Neural cell (in vitro differentiated cells): ENCODE data around the gene CADM1. TPM values are rescaled to one million over a fixed set of nuclear protein-coding genes. Genes with fewer than 3 reads are reported as not detected.
A peak's percentile ranks its signal among the peaks of the same experiment; 100 is the strongest.

ENCODE experiments used
- H2AFZ ChIP-seq: fragments of 200-600, 300-800 bp; sonication (generic), shearing (Covaris generic); 2 replicates; pipeline ENCODE4 v1.6.0; 2014; ENCODE audit warnings: low read depth, mild to moderate bottlenecking, antibody characterized with exemption, low read length, moderate library complexity
- H3F3A ChIP-seq: fragments of 200-600 bp; shearing (Covaris generic); 2 replicates; pipeline ENCODE4 v1.6.1; 2016; ENCODE audit warnings: mild to moderate bottlenecking, moderate library complexity, mixed read lengths, antibody characterized with exemption, low read length; ENCODE audit not compliant: insufficient read depth, poor library complexity, severe bottlenecking
- H3K27ac ChIP-seq: fragments of 200-600, 300-800 bp; sonication (generic), shearing (Covaris generic); 2 replicates; pipeline ENCODE4 v1.5.1; 2014; ENCODE audit warnings: mild to moderate bottlenecking, low read length, moderate library complexity
- H3K27me3 ChIP-seq: fragments of 300-800, 200-600 bp; sonication (generic), shearing (Covaris generic); 2 replicates; pipeline ENCODE4 v1.6.0; 2014; ENCODE audit warnings: mild to moderate bottlenecking, low read depth, low read length, moderate library complexity; ENCODE audit not compliant: insufficient read depth
- H3K36me3 ChIP-seq: fragments of 300-800, 200-600 bp; sonication (generic), shearing (Covaris generic); 2 replicates; pipeline ENCODE4 v1.5.1; 2014; ENCODE audit warnings: mild to moderate bottlenecking, antibody characterized with exemption, low read length, moderate library complexity; ENCODE audit not compliant: insufficient read depth
- H3K4me2 ChIP-seq: fragments of 300-800, 200-600 bp; sonication (generic), shearing (Covaris generic); 2 replicates; pipeline ENCODE4 v1.6.0; 2014; ENCODE audit warnings: mild to moderate bottlenecking, low read length
- H3K4me3 ChIP-seq: fragments of 300-800, 200-600 bp; sonication (generic), shearing (Covaris generic); 2 replicates; pipeline ENCODE4 v1.5.1; 2014; ENCODE audit warnings: mild to moderate bottlenecking, low read length, moderate library complexity
- H3K79me2 ChIP-seq: fragments of 200-600 bp; shearing (Covaris generic); replicated peaks from 2 replicates; pipeline ENCODE4 v1.6.0; 2014; ENCODE audit warnings: mild to moderate bottlenecking, low read length, moderate library complexity; ENCODE audit not compliant: insufficient read depth
- H3K9ac ChIP-seq: fragments of 300-800, 200-600 bp; sonication (generic), shearing (Covaris generic); 2 replicates; pipeline ENCODE4 v1.6.1; 2016; ENCODE audit warnings: mild to moderate bottlenecking, low read length, mixed read lengths
- H3K9me2 ChIP-seq: fragments of 200-600 bp; shearing (Covaris generic); 2 replicates; pipeline ENCODE4 v1.6.1; 2016; ENCODE audit warnings: mild to moderate bottlenecking, low read length, mixed read lengths; ENCODE audit not compliant: insufficient read depth
- H3K9me3 ChIP-seq: fragments of 200-600, 300-800 bp; sonication (generic), shearing (Covaris generic); 2 replicates; pipeline ENCODE4 v1.6.1; 2016; ENCODE audit warnings: mild to moderate bottlenecking, mixed run types, low read length, moderate library complexity, mixed read lengths
- H4K20me1 ChIP-seq: fragments of 200-600 bp; shearing (Covaris generic); 2 replicates; pipeline ENCODE4 v1.6.1; 2016; ENCODE audit warnings: mild to moderate bottlenecking, mixed run types; ENCODE audit not compliant: insufficient read depth
- CTCF ChIP-seq: fragments of 450-650 bp; IDR thresholded peaks from 2 replicates; pipeline ENCODE4 v1.5.1; 2014; ENCODE audit warnings: antibody characterized with exemption, mild to moderate bottlenecking, moderate library complexity; ENCODE audit not compliant: poor library complexity, severe bottlenecking
- EP300 ChIP-seq: fragments of 450-650 bp; conservative IDR thresholded peaks from 2 replicates; pipeline ENCODE4 v1.6.1; 2014; ENCODE audit warnings: antibody characterized with exemption, mild to moderate bottlenecking, moderate library complexity; ENCODE audit not compliant: poor library complexity, severe bottlenecking
- EZH2 ChIP-seq: fragments of 200-600, 300-800 bp; shearing (Covaris generic), sonication (generic); IDR thresholded peaks from 2 replicates; pipeline ENCODE4 v1.6.1; 2014; ENCODE audit warnings: antibody characterized with exemption, low read length, borderline replicate concordance, mild to moderate bottlenecking; ENCODE audit not compliant: insufficient read depth, poor library complexity, severe bottlenecking
- MXI1 ChIP-seq: fragments of 450-650 bp; conservative IDR thresholded peaks from 2 replicates; pipeline ENCODE4 v1.6.1; 2014; ENCODE audit warnings: antibody characterized with exemption, mild to moderate bottlenecking; ENCODE audit not compliant: poor library complexity, severe bottlenecking
- POLR2AphosphoS5 ChIP-seq: IDR thresholded peaks from 2 replicates; pipeline ENCODE4 v1.6.1; 2012
- RAD21 ChIP-seq: fragments of 450-650 bp; conservative IDR thresholded peaks from 2 replicates; pipeline ENCODE4 v1.6.1; 2014; ENCODE audit warnings: antibody characterized with exemption, mild to moderate bottlenecking, moderate library complexity
- REST ChIP-seq: IDR thresholded peaks from 2 replicates; pipeline ENCODE4 v1.6.1; 2012; ENCODE audit warnings: borderline replicate concordance
- SMC3 ChIP-seq: fragments of 450-650 bp; conservative IDR thresholded peaks from 2 replicates; pipeline ENCODE4 v1.6.1; 2014; ENCODE audit warnings: antibody characterized with exemption, mild to moderate bottlenecking, moderate library complexity; ENCODE audit not compliant: poor library complexity
- TAF1 ChIP-seq: IDR thresholded peaks from 2 replicates; pipeline ENCODE4 v1.6.1; 2012; ENCODE audit warnings: low read depth
- polyA plus RNA-seq: library from polyadenylated mRNA; depleted of rRNA; stranded (reverse); fragments of >200 nt; gene quantifications from 2 replicates; pipeline ENCODE4 v1.2.3, GENCODE V29; 2014

The CADM1 gene
- polyA plus RNA-seq, 1 donor from 2014 or later, result 92.1 TPM

DNA sequence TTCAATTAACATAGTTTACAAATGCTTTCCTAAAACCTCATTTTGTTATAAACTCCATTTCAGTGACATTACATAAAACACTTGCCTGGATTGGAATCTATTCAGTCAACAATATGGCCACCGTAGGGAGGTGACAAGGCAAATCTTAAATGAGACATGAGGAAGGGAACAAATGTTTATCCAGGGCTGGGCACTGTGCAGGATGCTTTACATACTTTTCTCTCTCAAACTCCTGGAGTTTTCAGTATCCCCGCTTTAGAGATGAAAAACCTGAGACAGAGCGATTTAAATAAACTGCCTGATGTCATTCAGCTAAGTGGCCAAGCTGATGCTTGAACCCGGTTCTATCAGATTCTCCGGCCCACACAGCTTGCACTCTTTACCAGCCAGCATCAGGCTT lies 259.9 kb downstream of the CADM1 start:
- Histone ChIP-seq H3K36me3 (no peaks in the 10 kb centered on the region), H3K4me3 (no peak overlapping the region), H3K9ac (no peak overlapping the region), H3K4me2 (no peak overlapping the region), H4K20me1 (no peaks in the 10 kb centered on the region), H3K79me2 (peaks cover 3% of the 10 kb centered on the region), H3K27me3 (no peaks in the 10 kb centered on the region), H3K9me3 (no peaks in the 10 kb centered on the region), H3K27ac (no peak overlapping the region), H3K9me2 (no peaks in the 10 kb centered on the region), H3F3A (no peaks in the 10 kb centered on the region), H2AFZ (no peak overlapping the region)
- TF ChIP-seq TAF1, result no peak
- no peak for TF ChIP-seq EZH2
- no peak for TF ChIP-seq POLR2AphosphoS5
- TF ChIP-seq CTCF, result no peak
- no peak for TF ChIP-seq SMC3
- no peak for TF ChIP-seq REST
- TF ChIP-seq RAD21, result no peak

DNA sequence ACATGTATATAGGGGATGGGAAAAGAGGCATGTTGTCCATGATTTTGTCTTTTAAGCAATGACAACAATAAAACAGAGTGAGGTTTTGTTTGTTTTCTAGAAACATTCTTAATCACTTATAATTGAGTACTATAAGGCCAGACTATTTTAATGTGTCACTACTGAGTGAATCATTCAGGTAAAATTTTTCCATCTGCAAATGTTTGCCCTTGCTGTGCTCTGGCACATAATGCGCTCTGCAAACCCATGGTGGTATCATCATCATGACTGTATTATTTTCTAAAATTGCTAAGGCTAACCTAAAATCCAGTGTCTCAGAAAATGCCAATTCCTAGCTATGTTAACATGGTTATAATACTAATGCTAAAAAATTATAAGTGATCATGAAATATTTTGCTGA lies 261.2 kb downstream of the CADM1 start:
- no peaks in the 10 kb centered on the region for H3K9me2 ChIP-seq
- no peak overlapping the region for H3K4me3 ChIP-seq
- no peak overlapping the region for H2AFZ ChIP-seq
- H3K4me2 ChIP-seq, result no peak overlapping the region
- H3K27ac ChIP-seq, result peak overlapping the region; percentile 13
- H3K9me3 ChIP-seq, result no peaks in the 10 kb centered on the region
- no peaks in the 10 kb centered on the region for H3F3A ChIP-seq
- no peaks in the 10 kb centered on the region for H3K36me3 ChIP-seq
- TF ChIP-seq CTCF, result no peak
- TF ChIP-seq EP300, result no peak
- TF ChIP-seq TAF1, result no peak
- TF ChIP-seq EZH2, result no peak
- TF ChIP-seq POLR2AphosphoS5, result no peak
- no peak for TF ChIP-seq REST
- no peak for TF ChIP-seq MXI1
- no peak for TF ChIP-seq RAD21
- TF ChIP-seq SMC3, result no peak
- H3K9ac ChIP-seq, result no peak overlapping the region
- H3K79me2 ChIP-seq, result peaks cover 3% of the 10 kb centered on the region
- H4K20me1 ChIP-seq, result no peaks in the 10 kb centered on the region
- H3K27me3 ChIP-seq, result no peaks in the 10 kb centered on the region
